RWPE2 (cell line): ENCODE measurements around the gene DIDO1.

Experiments used
- ATAC-seq: fragments of 200-7000 bp; cut with Tn5 transposase; 3 replicates; pipeline ENCODE4 v1.9.1; 2021; ENCODE audit warnings: low read depth
- DNase-seq: peaks from one replicate; pipeline ENCODE4 v3.0.0-alpha.2; 2020; ENCODE audit warnings: low spot score
- H3K27ac ChIP-seq: fragments of 450-650 bp; 2 replicates; pipeline ENCODE4 v1.5.1; 2017; ENCODE audit warnings: mild to moderate bottlenecking; ENCODE audit not compliant: poor library complexity, severe bottlenecking
- H3K27me3 ChIP-seq: fragments of 250-450 bp; sonication (Bioruptor Pico); 2 replicates; pipeline ENCODE4 v1.5.1; 2021; ENCODE audit warnings: mild to moderate bottlenecking, moderate library complexity; ENCODE audit not compliant: insufficient read depth, poor library complexity, severe bottlenecking
- H3K36me3 ChIP-seq: fragments of 250-450 bp; sonication (Bioruptor Pico); 2 replicates; pipeline ENCODE4 v1.5.1; 2020; ENCODE audit warnings: low read depth, mild to moderate bottlenecking, moderate library complexity
- H3K4me1 ChIP-seq: fragments of 250-450 bp; sonication (Bioruptor Pico); 2 replicates; pipeline ENCODE4 v1.5.1; 2021; ENCODE audit warnings: mild to moderate bottlenecking, moderate library complexity; ENCODE audit not compliant: insufficient read depth, poor library complexity, severe bottlenecking
- H3K4me3 ChIP-seq: fragments of 250-450 bp; sonication (Bioruptor Pico); 2 replicates; pipeline ENCODE4 v1.5.1; 2021; ENCODE audit warnings: mild to moderate bottlenecking, moderate library complexity; ENCODE audit not compliant: severe bottlenecking
- H3K9me3 ChIP-seq: fragments of 250-450 bp; sonication (Bioruptor Pico); 2 replicates; pipeline ENCODE4 v1.5.1; 2021; ENCODE audit warnings: mild to moderate bottlenecking, moderate library complexity; ENCODE audit not compliant: severe bottlenecking
- CTCF ChIP-seq: fragments of 450-650 bp; IDR thresholded peaks from one replicate; pipeline ENCODE4 v1.5.1; 2017; ENCODE audit warnings: mild to moderate bottlenecking, moderate library complexity; ENCODE audit not compliant: poor library complexity, severe bottlenecking

DIDO1 gene

GRCh38 chr20:62910777-62911497 lies 15.4 kb downstream of the DIDO1 start:
- H3K36me3 ChIP-seq, result peaks cover 100% of the 10 kb centered on the region
- H3K27me3 ChIP-seq, result no peaks in the 10 kb centered on the region
- peak; percentile 82 for DNase-seq
- no peaks in the 10 kb centered on the region for H3K9me3 ChIP-seq
- H3K4me3 ChIP-seq, result no peak overlapping the region
- no peak for ATAC-seq
- TF ChIP-seq CTCF, result no peak
- H3K4me1 ChIP-seq, result no peaks in the 10 kb centered on the region
- no peak overlapping the region for H3K27ac ChIP-seq

GRCh38 chr20:62910217-62910766 lies 16.0 kb downstream of the DIDO1 start:
- no peak overlapping the region for H3K4me3 ChIP-seq
- H3K36me3 ChIP-seq, result peaks cover 100% of the 10 kb centered on the region
- DNase-seq (peak; percentile 77), ATAC-seq (no peak)
- no peaks in the 10 kb centered on the region for H3K9me3 ChIP-seq
- no peak for TF ChIP-seq CTCF
- no peaks in the 10 kb centered on the region for H3K4me1 ChIP-seq
- H3K27ac ChIP-seq, result no peak overlapping the region
- no peaks in the 10 kb centered on the region for H3K27me3 ChIP-seq

GRCh38 chr20:62908971-62909791 lies 17.1 kb downstream of the DIDO1 start:
- Histone ChIP-seq H3K9me3 (no peaks in the 10 kb centered on the region), H3K4me1 (no peaks in the 10 kb centered on the region), H3K4me3 (no peak overlapping the region), H3K36me3 (peaks cover 100% of the 10 kb centered on the region), H3K27me3 (no peaks in the 10 kb centered on the region), H3K27ac (no peak overlapping the region)
- DNase-seq, result peak; percentile 78
- TF ChIP-seq CTCF, result no peak
- no peak for ATAC-seq

GRCh38 chr20:62907384-62908317 lies 18.7 kb downstream of the DIDO1 start:
- Histone ChIP-seq H3K36me3 (peaks cover 100% of the 10 kb centered on the region), H3K4me3 (no peak overlapping the region), H3K27ac (no peak overlapping the region), H3K27me3 (no peaks in the 10 kb centered on the region), H3K4me1 (no peaks in the 10 kb centered on the region), H3K9me3 (no peaks in the 10 kb centered on the region)
- peak; percentile 79 for DNase-seq
- ATAC-seq, result no peak
- TF ChIP-seq CTCF, result peak; percentile 78
